ENCODE measurements around the gene DOK5.

DNA sequence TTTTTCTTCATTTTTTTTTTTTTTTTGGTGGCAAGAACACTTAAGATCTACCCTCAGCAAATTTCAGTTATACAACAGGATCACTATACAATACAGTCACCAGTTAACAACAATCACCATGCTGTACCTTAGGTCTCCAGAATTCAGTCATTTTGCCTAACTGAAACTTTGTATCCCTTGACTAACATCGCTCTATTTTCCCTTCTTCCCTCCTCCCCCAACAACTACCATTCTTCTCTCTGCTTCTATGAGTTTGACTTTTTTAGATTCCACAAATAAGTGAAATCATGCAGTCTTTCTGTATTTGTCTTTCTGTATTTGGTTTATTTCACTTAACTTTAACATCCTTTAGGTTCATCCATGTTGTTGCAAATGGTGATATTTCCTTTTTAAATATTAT, 42.4 kb upstream of the DOK5 start:
- TF ChIP-seq GATA3 (IDR thresholded peaks at IDR 0.05; ENCODE audit: low read depth, low read length) (no peak), GATA2 (IDR thresholded peaks at IDR 0.05; ENCODE audit: low read depth, low read length) (no peak)

All from SH-SY5Y (cell line).